ENCODE measurements around the gene MFGE8.

MFGE8 gene

GRCh38 chr15:88871313-88871712, 41.9 kb downstream of the MFGE8 start:
- DNase-seq: no peak

- no peak for DNase-seq
These were observed 46.8 kb downstream of the MFGE8 start for GRCh38 chr15:88866295-88866881.

GRCh38 chr15:88865498-88866099, 47.6 kb downstream of the MFGE8 start:
- no peak for DNase-seq

GRCh38 chr15:88864861-88865497, 48.2 kb downstream of the MFGE8 start:
- DNase-seq: no peak

- DNase-seq: no peak
These were observed 49.8 kb downstream of the MFGE8 start for GRCh38 chr15:88863412-88863811.

GRCh38 chr15:88860212-88860611, 53.0 kb downstream of the MFGE8 start:
- DNase-seq: no peak

GRCh38 chr15:88859550-88859949, 53.6 kb downstream of the MFGE8 start:
- DNase-seq: no peak

- no peak for DNase-seq
These were observed 54.2 kb downstream of the MFGE8 start for GRCh38 chr15:88858934-88859333.

GRCh38 chr15:88852476-88852875, 60.7 kb downstream of the MFGE8 start:
- no peak for DNase-seq

GRCh38 chr15:88849376-88850072, 63.7 kb downstream of the MFGE8 start:
- DNase-seq: no peak
